Left lung (tissue), 10 donors: ENCODE measurements around the gene IMPDH1. TPM values are rescaled to one million over a fixed set of nuclear protein-coding genes. Genes with fewer than 3 reads are reported as not detected.

Source experiments
- ATAC-seq: fragments of 200-7000 bp; cut with Tn5 transposase; one replicate; pipeline ENCODE4 v1.9.1; 2020; ENCODE audit warnings: moderate library complexity
- DNase-seq, 4 donors: peaks; one replicate each; pipeline ENCODE4 v3.0.0-alpha.2; 2013 to 2020
- H3K27ac ChIP-seq, 2 donors: fragments of 200-600 bp; sonication (generic) in 1 of 2; one replicate each; pipeline versions ENCODE4 v1.5.0 to v1.8.0; 2020 to 2021
- H3K27me3 ChIP-seq, 2 donors: fragments of 200-600 bp; sonication (generic) in 1 of 2; one replicate each; pipeline versions ENCODE4 v1.5.0 to v1.8.0; 2020 to 2021
- H3K36me3 ChIP-seq, 2 donors: fragments of 200-600 bp; sonication (generic) in 1 of 2; one replicate each; pipeline versions ENCODE4 v1.5.0 to v1.8.0; 2020 to 2021
- H3K4me1 ChIP-seq, 2 donors: fragments of 200-600 bp; one replicate each; pipeline ENCODE4 v1.8.0; 2021
- H3K4me3 ChIP-seq, 2 donors: fragments of 200-600 bp; sonication (generic) in 1 of 2; one replicate each; pipeline versions ENCODE4 v1.5.0 to v1.8.0; 2020 to 2021; ENCODE audit warnings: mild to moderate bottlenecking in 1 of 2
- H3K9me3 ChIP-seq, 2 donors: fragments of 200-600 bp; sonication (generic) in 1 of 2; one replicate each; pipeline versions ENCODE4 v1.5.0 to v1.8.0; 2020 to 2021
- intact Hi-C, 2 donors: fragments of 100-400 bp; cut with DNase I; formaldehyde crosslinking; loops; one replicate each; pipeline versions ENCODE4 v1.11.2 to v1.14.2; 2022
- polyA plus RNA-seq, 6 donors: library from polyadenylated mRNA; unstranded; fragments of 120-200 nt; gene quantifications; one replicate each; pipeline ENCODE4 v1.2.1, GENCODE V29; 2013; ENCODE audit not compliant: insufficient read length in 6 of 6
- total RNA-seq, 2 donors: library from RNA; stranded (reverse); fragmentation: NEBNext Ultra II Directional; extraction: Animal tissue kit (Norgen Biotek cat#: 25700); gene quantifications; one replicate each; pipeline ENCODE4 v1.2.1, GENCODE V29; 2021
- TF ChIP-seq, protein P1 (sequence below), 2 donors: fragments of 200-600 bp; sonication (generic) in 1 of 2; IDR thresholded peaks; one replicate each; pipeline versions ENCODE4 v1.5.0 to v1.8.0; 2021; ENCODE audit warnings: antibody characterized with exemption in 2 of 2
- donor health status: DM: no; HTN: yes; CAD: no.
- donor health status: DM: no; HTN: no; CAD: no.

IMPDH1 gene
- total and polyA plus RNA-seq, 8 donors: 32.4 to 106 (median 38.2) TPM

GRCh38 chr7:128420773-128421172, 11.0 kb upstream of the IMPDH1 start:
- DNase-seq: no peak
- TF ChIP-seq, protein P1, sequence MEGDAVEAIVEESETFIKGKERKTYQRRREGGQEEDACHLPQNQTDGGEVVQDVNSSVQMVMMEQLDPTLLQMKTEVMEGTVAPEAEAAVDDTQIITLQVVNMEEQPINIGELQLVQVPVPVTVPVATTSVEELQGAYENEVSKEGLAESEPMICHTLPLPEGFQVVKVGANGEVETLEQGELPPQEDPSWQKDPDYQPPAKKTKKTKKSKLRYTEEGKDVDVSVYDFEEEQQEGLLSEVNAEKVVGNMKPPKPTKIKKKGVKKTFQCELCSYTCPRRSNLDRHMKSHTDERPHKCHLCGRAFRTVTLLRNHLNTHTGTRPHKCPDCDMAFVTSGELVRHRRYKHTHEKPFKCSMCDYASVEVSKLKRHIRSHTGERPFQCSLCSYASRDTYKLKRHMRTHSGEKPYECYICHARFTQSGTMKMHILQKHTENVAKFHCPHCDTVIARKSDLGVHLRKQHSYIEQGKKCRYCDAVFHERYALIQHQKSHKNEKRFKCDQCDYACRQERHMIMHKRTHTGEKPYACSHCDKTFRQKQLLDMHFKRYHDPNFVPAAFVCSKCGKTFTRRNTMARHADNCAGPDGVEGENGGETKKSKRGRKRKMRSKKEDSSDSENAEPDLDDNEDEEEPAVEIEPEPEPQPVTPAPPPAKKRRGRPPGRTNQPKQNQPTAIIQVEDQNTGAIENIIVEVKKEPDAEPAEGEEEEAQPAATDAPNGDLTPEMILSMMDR (IDR thresholded peaks at IDR 0.05): no peak
- Histone ChIP-seq H3K4me1 (no peaks in the 10 kb centered on the region), H3K4me3 (no peak overlapping the region), H3K9me3 (no peaks in the 10 kb centered on the region), H3K36me3 (no peaks in the 10 kb centered on the region), H3K27ac (no peak overlapping the region), H3K27me3 (no peaks in the 10 kb centered on the region)
- intact Hi-C loops: no loop called here
- no peak for ATAC-seq

GRCh38 chr7:128419257-128419656, 9.5 kb upstream of the IMPDH1 start:
- no peak for DNase-seq
- Histone ChIP-seq H3K4me1 (no peaks in the 10 kb centered on the region), H3K36me3 (no peaks in the 10 kb centered on the region), H3K27me3 (no peaks in the 10 kb centered on the region), H3K27ac (no peak overlapping the region), H3K9me3 (no peaks in the 10 kb centered on the region), H3K4me3 (no peak overlapping the region)
- intact Hi-C loops: no loop called here
- TF ChIP-seq, protein P1 (IDR thresholded peaks at IDR 0.05): no peak
- no peak for ATAC-seq

GRCh38 chr7:128417071-128417470, 7.3 kb upstream of the IMPDH1 start:
- TF ChIP-seq, protein P1 (IDR thresholded peaks at IDR 0.05): no peak
- H3K4me1 ChIP-seq: no peaks in the 10 kb centered on the region
- DNase-seq (no peak), ATAC-seq (no peak)
- H3K27ac ChIP-seq: no peak overlapping the region
- intact Hi-C loops: no loop called here
- no peak overlapping the region for H3K4me3 ChIP-seq
- no peaks in the 10 kb centered on the region for H3K27me3 ChIP-seq
- H3K9me3 ChIP-seq: no peaks in the 10 kb centered on the region
- H3K36me3 ChIP-seq: no peaks in the 10 kb centered on the region

DNA sequence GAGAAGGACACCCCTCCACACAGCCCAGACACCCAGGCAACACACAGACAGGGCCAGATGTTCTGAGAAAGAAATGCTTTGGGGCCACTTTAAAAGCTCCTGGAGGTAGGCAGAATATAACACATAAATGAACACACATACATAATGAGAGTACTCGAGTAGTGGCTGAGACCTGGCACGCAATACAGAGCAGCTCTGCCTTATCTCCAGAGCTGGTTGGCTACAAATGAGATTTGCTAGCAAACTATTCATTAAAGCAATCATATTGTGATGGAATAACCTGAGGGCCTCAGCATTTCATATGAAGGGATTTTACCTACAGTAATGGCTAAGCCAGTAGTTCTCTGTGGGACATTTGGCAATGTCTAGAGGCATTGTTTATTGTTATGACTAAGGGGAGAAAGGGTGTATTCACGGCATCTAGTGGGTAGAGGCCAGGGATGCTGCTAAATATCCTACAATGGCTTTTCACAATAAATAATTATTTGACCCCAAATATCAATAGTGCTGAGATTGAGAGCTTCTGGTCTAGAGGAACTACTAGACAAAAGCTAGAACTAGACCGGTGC, 5.5 kb upstream of the IMPDH1 start:
- ATAC-seq (no peak), DNase-seq (no peak)
- intact Hi-C loops: no loop called here
- Histone ChIP-seq H3K27ac (no peak overlapping the region), H3K4me1 (peaks cover 4 to 10% of the 10 kb centered on the region in 2 donors), H3K27me3 (no peaks in the 10 kb centered on the region), H3K36me3 (no peaks in the 10 kb centered on the region), H3K4me3 (no peak overlapping the region), H3K9me3 (no peaks in the 10 kb centered on the region)
- TF ChIP-seq, protein P1 (IDR thresholded peaks at IDR 0.05): no peak

GRCh38 chr7:128410451-128410753, 620 bp upstream of the IMPDH1 start:
- H3K36me3 ChIP-seq: no peaks in the 10 kb centered on the region
- intact Hi-C loops: no loop called here
- no peaks in the 10 kb centered on the region for H3K27me3 ChIP-seq
- peak overlapping the region; percentile 69 to 76 for H3K4me3 ChIP-seq
- H3K9me3 ChIP-seq: no peaks in the 10 kb centered on the region
- H3K4me1 ChIP-seq: peaks cover 16 to 46% of the 10 kb centered on the region in 2 donors
- TF ChIP-seq, protein P1 (IDR thresholded peaks at IDR 0.05): no peak
- ATAC-seq (peak; percentile 67), DNase-seq (no peak)
- peak overlapping the region; percentile 95 for H3K27ac ChIP-seq
